Immature natural killer cell (primary cell): Measurements from ENCODE around the gene LMLN. TPM values are rescaled to one million over a fixed set of nuclear protein-coding genes. Genes with fewer than 3 reads are reported as not detected.
"Not testable (repeated sequence)": the region's sequence is repeated elsewhere in the genome, so short reads cannot be mapped to it uniquely, and the experiment has no call there.

ENCODE experiments used
- DNase-seq, 3 donors: peaks; one replicate each; pipeline ENCODE4 v3.0.0; 2022; ENCODE audit warnings: mixed read lengths in 1 of 3
- H3K27ac Mint-ChIP-seq, 6 donors: one replicate each; pipeline ENCODE4 v1.8.0; 2020; ENCODE audit warnings: mixed read lengths in 6 of 6, mild to moderate bottlenecking in 5 of 6, inconsistent platforms in 4 of 6, moderate library complexity in 3 of 6
- H3K27me3 Mint-ChIP-seq, 3 donors: one replicate each; pipeline ENCODE4 v1.8.0; 2020 to 2021; ENCODE audit warnings: low read depth in 3 of 3, mild to moderate bottlenecking in 3 of 3, mixed read lengths in 3 of 3, moderate library complexity in 3 of 3, inconsistent platforms in 1 of 3
- H3K36me3 Mint-ChIP-seq, 3 donors: one replicate each; pipeline ENCODE4 v1.8.0; 2020; ENCODE audit warnings: mixed read lengths in 3 of 3, inconsistent platforms in 2 of 3, mild to moderate bottlenecking in 2 of 3
- H3K4me1 Mint-ChIP-seq, 2 donors: one replicate each; pipeline ENCODE4 v1.8.0; 2020; ENCODE audit warnings: inconsistent platforms in 2 of 2, mild to moderate bottlenecking in 2 of 2, mixed read lengths in 2 of 2, moderate library complexity in 1 of 2
- H3K4me3 Mint-ChIP-seq, 5 donors: one replicate each; pipeline ENCODE4 v1.8.0; 2020; ENCODE audit warnings: mild to moderate bottlenecking in 5 of 5, mixed read lengths in 5 of 5, inconsistent platforms in 3 of 5, moderate library complexity in 3 of 5
- H3K9me3 Mint-ChIP-seq, 6 donors: one replicate each; pipeline ENCODE4 v1.8.0; 2020; ENCODE audit warnings: mild to moderate bottlenecking in 6 of 6, mixed read lengths in 6 of 6, inconsistent platforms in 4 of 6, moderate library complexity in 3 of 6
- polyA plus RNA-seq, 3 donors: library from polyadenylated mRNA; unstranded; fragments of 300-500 nt; fragmentation: Illumina TruSeq; gene quantifications; one replicate each; pipeline ENCODE4 v1.2.3, GENCODE V29; 2021

The LMLN gene
- polyA plus RNA-seq, 3 donors from 2014 or later: 0.62 to 1.9 (median 1.8) TPM

- Mint-ChIP-seq H3K27me3 (peaks cover 6 to 17% (median 7%) of the 10 kb centered on the region in 3 donors), H3K27ac (peak within 1 kb of the TSS; percentile 94 to 100 (median 97)), H3K4me1 (peaks cover 38 to 45% of the 10 kb centered on the region in 2 donors), H3K36me3 (peaks cover 11 to 20% (median 13%) of the 10 kb centered on the region in 3 donors), H3K9me3 (no peaks in the 10 kb centered on the region), H3K4me3 (peak within 1 kb of the TSS; percentile 97 to 98 (median 97))
- peak; percentile 92 to 94 (median 94) for DNase-seq
Measured at GRCh38 chr3:197949778-197950676, 10.0 kb upstream of the LMLN start, which contains the start of gene RPL35A. Gene RPL35A (plus strand): TSS chr3:197950190. CDS start chr3:197950968, 778 bp downstream.

- Mint-ChIP-seq H3K27ac (peak overlapping the region; percentile 94 to 100 (median 97)), H3K36me3 (peaks cover 14 to 24% (median 17%) of the 10 kb centered on the region in 3 donors), H3K27me3 (peaks cover 6 to 17% (median 7%) of the 10 kb centered on the region in 3 donors), H3K4me3 (peak overlapping the region; percentile 97 to 98 (median 97)), H3K9me3 (no peaks in the 10 kb centered on the region), H3K4me1 (peaks cover 38 to 45% of the 10 kb centered on the region in 2 donors)
- DNase-seq: no peak
Measured at GRCh38 chr3:197950677-197951061, 9.3 kb upstream of the LMLN start.

- H3K27ac Mint-ChIP-seq: peak overlapping the region; percentile 94 to 100 (median 97)
- peaks cover 6 to 17% (median 7%) of the 10 kb centered on the region in 3 donors for H3K27me3 Mint-ChIP-seq
- peak overlapping the region; percentile 97 to 98 (median 97) for H3K4me3 Mint-ChIP-seq
- no peak for DNase-seq
- peaks cover 19 to 29% (median 19%) of the 10 kb centered on the region in 3 donors for H3K36me3 Mint-ChIP-seq
- no peaks in the 10 kb centered on the region for H3K9me3 Mint-ChIP-seq
- peaks cover 38 to 45% of the 10 kb centered on the region in 2 donors for H3K4me1 Mint-ChIP-seq
Measured at GRCh38 chr3:197951392-197951990, 8.5 kb upstream of the LMLN start.

- H3K4me3 Mint-ChIP-seq: peak overlapping the region in 2 of 5 donors; percentile 13 to 30
- peak overlapping the region in 1 of 6 donors; percentile 43 for H3K27ac Mint-ChIP-seq
- peaks cover 19 to 34% (median 19%) of the 10 kb centered on the region in 3 donors for H3K36me3 Mint-ChIP-seq
- no peaks in the 10 kb centered on the region for H3K9me3 Mint-ChIP-seq
- H3K4me1 Mint-ChIP-seq: peaks cover 39 to 54% of the 10 kb centered on the region in 2 donors
- peaks cover 6 to 18% (median 7%) of the 10 kb centered on the region in 3 donors for H3K27me3 Mint-ChIP-seq
- DNase-seq: no peak
Measured at GRCh38 chr3:197952440-197952839, 7.6 kb upstream of the LMLN start.

GRCh38 chr3:197953325-197953724, 6.7 kb upstream of the LMLN start:
- H3K36me3 Mint-ChIP-seq: peaks cover 19 to 34% (median 20%) of the 10 kb centered on the region in 3 donors

GRCh38 chr3:197953881-197954280, 6.1 kb upstream of the LMLN start:
- H3K4me1 Mint-ChIP-seq: peaks cover 46 to 66% of the 10 kb centered on the region in 2 donors
- no peak for DNase-seq
- H3K27me3 Mint-ChIP-seq: peaks cover 6 to 19% (median 7%) of the 10 kb centered on the region in 3 donors
- peak overlapping the region in 1 of 5 donors; percentile 62 for H3K4me3 Mint-ChIP-seq
- H3K27ac Mint-ChIP-seq: peak overlapping the region in 5 of 6 donors; percentile 12 to 80 (median 73)
- H3K36me3 Mint-ChIP-seq: peaks cover 19 to 34% (median 22%) of the 10 kb centered on the region in 3 donors
- H3K9me3 Mint-ChIP-seq: no peaks in the 10 kb centered on the region

More at GRCh38 chr3:197953325-197953724, 6.7 kb upstream of the LMLN start:
- peak overlapping the region; percentile 12 to 80 (median 68) for H3K27ac Mint-ChIP-seq
- no peaks in the 10 kb centered on the region for H3K9me3 Mint-ChIP-seq
- peak overlapping the region in 3 of 5 donors; percentile 26 to 62 (median 31) for H3K4me3 Mint-ChIP-seq
- DNase-seq: no peak
- peaks cover 42 to 62% of the 10 kb centered on the region in 2 donors for H3K4me1 Mint-ChIP-seq
- peaks cover 6 to 21% (median 7%) of the 10 kb centered on the region in 3 donors for H3K27me3 Mint-ChIP-seq

- Mint-ChIP-seq H3K27ac (peak overlapping the region in 5 of 6 donors; percentile 18 to 64 (median 51)), H3K4me3 (no peak overlapping the region)
Measured at GRCh38 chr3:197955892-197956477, 4.0 kb upstream of the LMLN start.

GRCh38 chr3:197956626-197956988, 3.4 kb upstream of the LMLN start:
- Mint-ChIP-seq H3K4me3 (no peak overlapping the region), H3K27me3 (peaks cover 0 to 20% (median 6%) of the 10 kb centered on the region in 3 donors), H3K27ac (peak overlapping the region in 5 of 6 donors; percentile 28 to 68 (median 49)), H3K36me3 (peaks cover 19 to 34% (median 22%) of the 10 kb centered on the region in 3 donors), H3K4me1 (peaks cover 50 to 65% of the 10 kb centered on the region in 2 donors), H3K9me3 (no peaks in the 10 kb centered on the region)
- no peak for DNase-seq

More at GRCh38 chr3:197955892-197956477, 4.0 kb upstream of the LMLN start:
- DNase-seq: no peak
- peaks cover 0 to 20% (median 6%) of the 10 kb centered on the region in 3 donors for H3K27me3 Mint-ChIP-seq
- H3K9me3 Mint-ChIP-seq: no peaks in the 10 kb centered on the region
- peaks cover 19 to 34% (median 22%) of the 10 kb centered on the region in 3 donors for H3K36me3 Mint-ChIP-seq
- peaks cover 49 to 65% of the 10 kb centered on the region in 2 donors for H3K4me1 Mint-ChIP-seq

GRCh38 chr3:197957790-197958133, 2.3 kb upstream of the LMLN start:
- H3K9me3 Mint-ChIP-seq: no peaks in the 10 kb centered on the region
- DNase-seq: no peak
- peaks cover 0 to 18% (median 4%) of the 10 kb centered on the region in 3 donors for H3K27me3 Mint-ChIP-seq
- peak overlapping the region; percentile 41 to 90 (median 64) for H3K27ac Mint-ChIP-seq
- H3K4me3 Mint-ChIP-seq: peak overlapping the region in 1 of 5 donors; percentile 35
- peaks cover 54 to 70% of the 10 kb centered on the region in 2 donors for H3K4me1 Mint-ChIP-seq
- peaks cover 19 to 34% (median 22%) of the 10 kb centered on the region in 3 donors for H3K36me3 Mint-ChIP-seq

- H3K27ac Mint-ChIP-seq: peak overlapping the region; percentile 74 to 92 (median 86)
- H3K27me3 Mint-ChIP-seq: peaks cover 0 to 14% (median 4%) of the 10 kb centered on the region in 3 donors
- H3K4me3 Mint-ChIP-seq: peak overlapping the region; percentile 20 to 68 (median 53)
- peaks cover 48 to 64% of the 10 kb centered on the region in 2 donors for H3K4me1 Mint-ChIP-seq
- no peak for DNase-seq
- H3K9me3 Mint-ChIP-seq: no peaks in the 10 kb centered on the region
- H3K36me3 Mint-ChIP-seq: peaks cover 16 to 30% (median 18%) of the 10 kb centered on the region in 3 donors
Measured at GRCh38 chr3:197958346-197958745, 1.7 kb upstream of the LMLN start.

GRCh38 chr3:197958848-197959247, 1.2 kb upstream of the LMLN start:
- DNase-seq, H3K9me3 Mint-ChIP-seq: not testable (repeated sequence)
- peaks cover 43 to 59% of the 10 kb centered on the region in 2 donors for H3K4me1 Mint-ChIP-seq
- peak overlapping the region; percentile 33 to 92 (median 62) for H3K4me3 Mint-ChIP-seq
- H3K36me3 Mint-ChIP-seq: peaks cover 11 to 25% (median 13%) of the 10 kb centered on the region in 3 donors
- H3K27me3 Mint-ChIP-seq: peaks cover 0 to 11% (median 3%) of the 10 kb centered on the region in 3 donors
- peak overlapping the region; percentile 74 to 97 (median 89) for H3K27ac Mint-ChIP-seq

- Mint-ChIP-seq H3K4me3 (peak overlapping the region; percentile 79 to 92 (median 91)), H3K27me3 (peaks cover 0 to 11% (median 3%) of the 10 kb centered on the region in 3 donors), H3K4me1 (peaks cover 39 to 54% of the 10 kb centered on the region in 2 donors), H3K36me3 (peaks cover 8 to 19% (median 12%) of the 10 kb centered on the region in 3 donors), H3K9me3 (no peaks in the 10 kb centered on the region), H3K27ac (peak overlapping the region; percentile 91 to 97 (median 96))
- no peak for DNase-seq
Measured at GRCh38 chr3:197959500-197959890, 522 bp upstream of the LMLN start.
